ENCODE data around the gene TBC1D7. TPM values are rescaled to one million over a fixed set of nuclear protein-coding genes. Genes with fewer than 3 reads are reported as not detected.

TBC1D7 gene
- total RNA-seq, 1 donor from 2014 or later = 40.2 TPM

- Histone ChIP-seq H3K27ac (replicated peaks) (no peak overlapping the region), H3K4me1 (peaks cover 5% of the 10 kb centered on the region), H3K9me3 (replicated peaks) (no peaks in the 10 kb centered on the region), H3K36me3 (peaks cover 42% of the 10 kb centered on the region), H3K27me3 (ENCODE audit: low read depth) (no peaks in the 10 kb centered on the region), H3K4me3 (no peak overlapping the region)
- no peak for TF ChIP-seq CTCF (IDR thresholded peaks at IDR 0.05; ENCODE audit: borderline replicate concordance)
- intact Hi-C loops (cut with micrococcal nuclease) = no loop called here
- DNase-seq = no peak
Observed at GRCh38 chr6:13278991-13279390, 49.3 kb downstream of the TBC1D7 start.

- no peaks in the 10 kb centered on the region for H3K27me3 ChIP-seq (ENCODE audit: low read depth)
- no peaks in the 10 kb centered on the region for H3K9me3 ChIP-seq (replicated peaks)
- intact Hi-C loops (cut with micrococcal nuclease) = no loop called here
- peak; percentile 39 for TF ChIP-seq CTCF (IDR thresholded peaks at IDR 0.05; ENCODE audit: borderline replicate concordance)
- no peak overlapping the region for H3K27ac ChIP-seq (replicated peaks)
- H3K4me1 ChIP-seq = peaks cover 5% of the 10 kb centered on the region
- no peak for DNase-seq
- no peak overlapping the region for H3K4me3 ChIP-seq
- H3K36me3 ChIP-seq = peaks cover 40% of the 10 kb centered on the region
Observed at GRCh38 chr6:13278164-13278563, 50.2 kb downstream of the TBC1D7 start.

GRCh38 chr6:13277231-13277630 lies 51.1 kb downstream of the TBC1D7 start:
- Histone ChIP-seq H3K9me3 (replicated peaks) (no peaks in the 10 kb centered on the region), H3K4me3 (no peak overlapping the region), H3K27me3 (ENCODE audit: low read depth) (no peaks in the 10 kb centered on the region), H3K27ac (replicated peaks) (no peak overlapping the region), H3K4me1 (peaks cover 5% of the 10 kb centered on the region), H3K36me3 (peaks cover 43% of the 10 kb centered on the region)
- TF ChIP-seq CTCF (IDR thresholded peaks at IDR 0.05; ENCODE audit: borderline replicate concordance) = no peak
- DNase-seq = no peak
- intact Hi-C loops (cut with micrococcal nuclease) = no loop called here

GRCh38 chr6:13275435-13275989 lies 52.8 kb downstream of the TBC1D7 start:
- intact Hi-C loops (cut with micrococcal nuclease) = no loop called here
- no peaks in the 10 kb centered on the region for H3K9me3 ChIP-seq (replicated peaks)
- DNase-seq = no peak
- no peak overlapping the region for H3K4me3 ChIP-seq
- no peak overlapping the region for H3K27ac ChIP-seq (replicated peaks)
- no peaks in the 10 kb centered on the region for H3K27me3 ChIP-seq (ENCODE audit: low read depth)
- TF ChIP-seq CTCF (IDR thresholded peaks at IDR 0.05; ENCODE audit: borderline replicate concordance) = no peak
- H3K4me1 ChIP-seq = peaks cover 5% of the 10 kb centered on the region
- peaks cover 38% of the 10 kb centered on the region for H3K36me3 ChIP-seq

GRCh38 chr6:13274707-13275434 lies 53.5 kb downstream of the TBC1D7 start:
- no peaks in the 10 kb centered on the region for H3K27me3 ChIP-seq (ENCODE audit: low read depth)
- intact Hi-C loops (cut with micrococcal nuclease) = no loop called here
- peaks cover 5% of the 10 kb centered on the region for H3K4me1 ChIP-seq
- no peaks in the 10 kb centered on the region for H3K9me3 ChIP-seq (replicated peaks)
- H3K4me3 ChIP-seq = no peak overlapping the region
- H3K27ac ChIP-seq (replicated peaks) = no peak overlapping the region
- DNase-seq = no peak
- no peak for TF ChIP-seq CTCF (IDR thresholded peaks at IDR 0.05; ENCODE audit: borderline replicate concordance)
- H3K36me3 ChIP-seq = peaks cover 32% of the 10 kb centered on the region
